ENCODE results near the gene SLC16A10. TPM values are rescaled to one million over a fixed set of nuclear protein-coding genes. Genes with fewer than 3 reads are reported as not detected.

SLC16A10 gene
- total and polyA plus RNA-seq, 2 of the 4 experiments (the other 2 are of a cell fraction): not detected

DNA sequence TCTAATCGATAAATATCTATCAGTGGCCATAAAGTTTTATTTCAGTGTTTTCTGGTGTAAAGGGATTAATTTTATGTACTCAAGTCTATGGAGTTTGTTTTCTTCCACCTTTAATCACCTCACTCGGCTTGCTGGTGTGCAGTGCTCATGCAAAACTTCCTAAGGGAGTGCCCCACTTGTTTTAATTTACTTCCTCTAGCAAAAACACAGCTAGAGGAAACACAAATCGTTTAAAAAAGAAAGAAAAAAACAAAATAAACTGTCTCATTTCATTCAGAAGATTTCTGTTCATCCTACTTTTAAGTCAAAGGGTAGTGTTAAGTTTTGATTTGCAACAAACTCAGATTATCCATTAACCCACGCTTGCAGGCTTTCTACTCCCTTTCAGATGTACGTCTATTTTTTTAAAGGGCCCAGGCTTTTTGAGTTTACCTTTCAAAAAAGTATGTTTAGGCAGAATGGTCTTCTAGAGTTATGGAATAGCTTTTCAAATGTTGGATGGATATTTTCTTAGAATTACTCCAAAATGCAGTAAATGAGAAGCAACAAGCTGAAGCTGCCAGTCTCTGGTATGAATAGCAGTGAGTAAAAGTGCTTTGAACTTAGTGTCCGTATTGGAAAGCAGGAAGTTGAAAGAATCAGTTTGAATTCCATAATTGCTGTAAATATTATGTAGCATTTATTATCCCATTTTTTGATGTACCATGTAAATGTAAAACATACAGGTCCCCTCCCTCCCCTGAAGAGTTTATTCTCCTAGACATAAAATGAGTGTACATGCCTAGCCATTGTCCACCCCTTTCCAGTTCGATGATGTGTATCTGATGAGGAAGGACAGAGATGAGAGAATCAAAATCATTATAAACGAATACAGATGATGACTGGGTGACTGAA is 113.3 kb downstream of the SLC16A10 start:
- Histone ChIP-seq H3K4ac (ENCODE audit: low read depth, low read length) (no peak overlapping the region), H2AK5ac (ENCODE audit: low read depth, low read length) (no peak overlapping the region), H4K91ac (ENCODE audit: insufficient read depth, low read depth, low read length) (no peak overlapping the region), H4K8ac (ENCODE audit: low read depth in 2 of 2, low read length in 2 of 2) (no peak overlapping the region), H3K14ac (replicated peaks; ENCODE audit: low read depth, low read length) (no peak overlapping the region), H2BK15ac (ENCODE audit: low read depth, low read length) (no peak overlapping the region), H3K9me3 (ENCODE audit: control insufficient read depth, insufficient read depth, low read length) (no peaks in the 10 kb centered on the region), H3K36me3 (ENCODE audit: control insufficient read depth, insufficient read depth, low read length) (no peaks in the 10 kb centered on the region), H3K4me2 (ENCODE audit: low read depth, low read length) (no peak overlapping the region), H3K23ac (ENCODE audit: low read depth, low read length) (no peak overlapping the region), H4K20me1 (ENCODE audit: insufficient read depth, low read length) (no peaks in the 10 kb centered on the region), H3K9ac (ENCODE audit: low read depth, low read length) (no peak overlapping the region), H3K27ac (ENCODE audit: insufficient read depth, low read length) (no peak overlapping the region), H2BK20ac (ENCODE audit: low read depth, low read length) (no peak overlapping the region), H2AFZ (replicated peaks; ENCODE audit: low read length, poor library complexity) (no peak overlapping the region), H3K27me3 (ENCODE audit: control insufficient read depth, insufficient read depth, low read length) (peaks cover 8% of the 10 kb centered on the region), H3K56ac (ENCODE audit: extremely low read depth, insufficient read depth, low read length) (no peak overlapping the region), H3K4me1 (ENCODE audit: control insufficient read depth, insufficient read depth, low read length) (no peaks in the 10 kb centered on the region), H3K4me3 (ENCODE audit: insufficient read depth, low read depth, low read length) (no peak overlapping the region), H2BK5ac (ENCODE audit: low read depth, low read length, poor library complexity, severe bottlenecking) (no peak overlapping the region), H4K5ac (ENCODE audit: low read depth, low read length) (no peak overlapping the region), H2AK9ac (replicated peaks; ENCODE audit: low read depth, low read length, poor library complexity) (no peak overlapping the region), H2BK120ac (ENCODE audit: low read depth, low read length) (no peak overlapping the region), H3K18ac (ENCODE audit: low read depth, low read length) (no peak overlapping the region), H3K79me1 (ENCODE audit: low read depth in 1 of 2, low read length in 2 of 2) (no peaks in the 10 kb centered on the region), H3K9me1 (ENCODE audit: insufficient read depth, low read length) (no peaks in the 10 kb centered on the region)
- in situ Hi-C loops (cut with MboI; ENCODE audit: low sequenced_read_pairs): loop anchor here (25.0 kb wide), 1 partner anchor 663 kb away; no protein-coding TSS in a partner anchor
- WGBS, 2 experiments (ENCODE audit: extremely low coverage in 2 of 2, insufficient read length in 1 of 2): no CpG with 5 or more reads among the region's 8 CpGs
- DNase-seq: no peak
- ChIA-PET POLR2A (ENCODE audit: unreplicated experiment) (no interaction called here), CTCF (interaction anchor here (0.7 to 0.9 kb wide), 2 partner anchors 9 to 58 kb away, joined by 4 to 5 read pairs; no protein-coding TSS in a partner anchor)
- intact Hi-C loops (cut with micrococcal nuclease): no loop called here
- ATAC-seq (ENCODE audit: low read depth): no peak
- TF ChIP-seq RAD21 (IDR thresholded peaks at IDR 0.05; ENCODE audit: low read length): no peak
- no peak for TF ChIP-seq RCOR1 (IDR thresholded peaks at IDR 0.05; ENCODE audit: insufficient replicate concordance, low read length)
- TF ChIP-seq, protein P1, sequence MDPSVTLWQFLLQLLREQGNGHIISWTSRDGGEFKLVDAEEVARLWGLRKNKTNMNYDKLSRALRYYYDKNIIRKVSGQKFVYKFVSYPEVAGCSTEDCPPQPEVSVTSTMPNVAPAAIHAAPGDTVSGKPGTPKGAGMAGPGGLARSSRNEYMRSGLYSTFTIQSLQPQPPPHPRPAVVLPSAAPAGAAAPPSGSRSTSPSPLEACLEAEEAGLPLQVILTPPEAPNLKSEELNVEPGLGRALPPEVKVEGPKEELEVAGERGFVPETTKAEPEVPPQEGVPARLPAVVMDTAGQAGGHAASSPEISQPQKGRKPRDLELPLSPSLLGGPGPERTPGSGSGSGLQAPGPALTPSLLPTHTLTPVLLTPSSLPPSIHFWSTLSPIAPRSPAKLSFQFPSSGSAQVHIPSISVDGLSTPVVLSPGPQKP (IDR thresholded peaks at IDR 0.05; ENCODE audit: borderline replicate concordance, low read depth, low read length): no peak
- TF ChIP-seq MAZ (IDR thresholded peaks at IDR 0.05; ENCODE audit: borderline replicate concordance, low read depth, low read length): no peak
- TF ChIP-seq NFE2L2 (IDR thresholded peaks at IDR 0.05; ENCODE audit: low read depth, low read length): no peak
- no peak for TF ChIP-seq BHLHE40 (IDR thresholded peaks at IDR 0.05; ENCODE audit: low read depth, low read length)
- no peak for TF ChIP-seq MXI1 (IDR thresholded peaks at IDR 0.05; ENCODE audit: borderline replicate concordance, low read depth, low read length)
- no TSS peak for BruUV-seq (replicated peaks)
- dilution Hi-C loops (cut with HindIII; ENCODE audit: low sequenced_read_pairs, unreplicated experiment): no loop called here
